LNCAP (cell line): ENCODE results near the gene C11orf21.

Source experiments
- CTCF ChIP-seq: fragments of 450-650 bp; IDR thresholded peaks from 2 replicates; pipeline ENCODE4 v1.5.1; 2017; ENCODE audit warnings: mild to moderate bottlenecking

The C11orf21 gene

GRCh38 chr11:2308713-2309112, 7.0 kb upstream of the C11orf21 start:
- TF ChIP-seq CTCF, result no peak

GRCh38 chr11:2307501-2308331, 6.0 kb upstream of the C11orf21 start:
- TF ChIP-seq CTCF, result no peak

GRCh38 chr11:2306877-2307500, 5.3 kb upstream of the C11orf21 start:
- TF ChIP-seq CTCF, result no peak

- TF ChIP-seq CTCF, result no peak
These were observed 4.7 kb upstream of the C11orf21 start for GRCh38 chr11:2306452-2306823.

- no peak for TF ChIP-seq CTCF
These were observed 4.2 kb upstream of the C11orf21 start for GRCh38 chr11:2305788-2306451.

GRCh38 chr11:2305140-2305778, 3.5 kb upstream of the C11orf21 start:
- peak; percentile 88 for TF ChIP-seq CTCF

GRCh38 chr11:2304506-2305139, 2.9 kb upstream of the C11orf21 start:
- no peak for TF ChIP-seq CTCF
